Loucy (cell line): ENCODE data around the gene BCL2L1.

Source experiments
- EZH2phosphoT487 ChIP-seq: fragments of 200-600 bp; IDR thresholded peaks from 2 replicates; pipeline ENCODE4 v1.6.1; 2018; ENCODE audit warnings: antibody characterized with exemption, mild to moderate bottlenecking, moderate library complexity, borderline replicate concordance
- TF ChIP-seq, protein P1 (sequence below): fragments of 200-600 bp; sonication (generic); conservative IDR thresholded peaks from 2 replicates; pipeline ENCODE4 v1.5.1; 2014; ENCODE audit warnings: mild to moderate bottlenecking, antibody characterized with exemption, low read length

DNA sequence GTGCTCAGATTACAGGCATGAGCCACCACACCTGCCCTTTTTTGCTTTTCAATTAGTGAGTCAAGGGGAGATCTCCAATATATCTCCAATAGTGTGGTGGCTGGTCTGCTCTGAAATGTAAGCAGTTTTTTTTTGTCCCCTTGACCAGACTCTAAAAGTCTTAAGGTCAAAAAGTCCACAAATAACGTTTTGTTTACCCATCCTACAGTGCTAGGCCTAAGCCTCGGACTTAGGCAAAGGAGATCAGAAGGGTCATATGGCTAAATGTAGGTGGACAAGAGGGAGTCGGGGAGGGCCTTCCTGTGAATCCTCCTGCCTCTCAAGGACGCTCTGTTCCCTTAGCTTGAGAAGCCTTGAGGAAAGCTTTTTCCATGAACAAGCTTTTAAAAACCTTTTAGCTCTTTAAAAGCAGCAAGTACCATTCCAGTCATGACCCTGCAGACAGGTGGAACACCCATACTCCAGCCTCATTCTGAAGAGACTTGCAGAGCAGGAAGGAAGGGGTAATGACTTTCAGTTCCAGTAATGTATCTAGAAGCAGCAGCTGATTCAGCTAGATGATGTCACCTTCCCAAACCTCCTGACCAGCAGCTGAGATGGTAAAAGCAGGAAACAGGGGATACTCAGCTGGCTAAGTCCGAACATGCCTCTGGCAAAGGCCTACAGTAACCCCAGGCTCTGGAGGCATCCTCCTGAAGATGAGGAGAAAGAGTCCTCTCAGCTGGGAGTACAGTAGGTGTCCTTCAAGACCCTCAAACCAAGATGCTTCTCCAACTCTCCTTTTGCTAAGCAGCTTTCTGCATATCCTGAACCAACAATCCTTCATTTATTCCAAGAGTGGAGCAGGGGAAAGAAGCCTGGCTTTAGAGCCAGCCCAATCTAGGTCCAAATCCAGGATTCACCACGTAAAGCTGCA, 23.6 kb downstream of the BCL2L1 start:
- TF ChIP-seq, protein P1, sequence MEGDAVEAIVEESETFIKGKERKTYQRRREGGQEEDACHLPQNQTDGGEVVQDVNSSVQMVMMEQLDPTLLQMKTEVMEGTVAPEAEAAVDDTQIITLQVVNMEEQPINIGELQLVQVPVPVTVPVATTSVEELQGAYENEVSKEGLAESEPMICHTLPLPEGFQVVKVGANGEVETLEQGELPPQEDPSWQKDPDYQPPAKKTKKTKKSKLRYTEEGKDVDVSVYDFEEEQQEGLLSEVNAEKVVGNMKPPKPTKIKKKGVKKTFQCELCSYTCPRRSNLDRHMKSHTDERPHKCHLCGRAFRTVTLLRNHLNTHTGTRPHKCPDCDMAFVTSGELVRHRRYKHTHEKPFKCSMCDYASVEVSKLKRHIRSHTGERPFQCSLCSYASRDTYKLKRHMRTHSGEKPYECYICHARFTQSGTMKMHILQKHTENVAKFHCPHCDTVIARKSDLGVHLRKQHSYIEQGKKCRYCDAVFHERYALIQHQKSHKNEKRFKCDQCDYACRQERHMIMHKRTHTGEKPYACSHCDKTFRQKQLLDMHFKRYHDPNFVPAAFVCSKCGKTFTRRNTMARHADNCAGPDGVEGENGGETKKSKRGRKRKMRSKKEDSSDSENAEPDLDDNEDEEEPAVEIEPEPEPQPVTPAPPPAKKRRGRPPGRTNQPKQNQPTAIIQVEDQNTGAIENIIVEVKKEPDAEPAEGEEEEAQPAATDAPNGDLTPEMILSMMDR, result no peak
- TF ChIP-seq EZH2phosphoT487, result no peak
